HCT116 (cell line): Measurements from ENCODE around the gene TMEM63A. TPM values are rescaled to one million over a fixed set of nuclear protein-coding genes. Genes with fewer than 3 reads are reported as not detected.

Experiments
- ATAC-seq: fragments of 200-7000 bp; cut with Tn5 transposase; 2 replicates; pipeline ENCODE4 v1.9.1; 2020; ENCODE audit warnings: mild to moderate bottlenecking, moderate library complexity
- Bru-seq: library from RNA; stranded (reverse); fragments of 400-500 nt; gene quantifications from one replicate; lab custom pipeline; 2021; lab: Mats Ljungman, UMichigan
- BruChase-seq, 2 experiments: library from RNA; stranded (reverse); fragments of 400-500 nt; gene quantifications; one replicate each; lab custom pipeline; 2021; lab: Mats Ljungman, UMichigan
- BruUV-seq: library from RNA; stranded (reverse); fragments of 400-500 nt; replicated peaks from 2 replicates; lab custom pipeline; 2021; lab: Mats Ljungman, UMichigan
- CTCF ChIA-PET: fragments of 300-600 bp; sonication (Branson Sonifier 250); formaldehyde crosslinking; loops from one replicate; lab custom pipeline; 2021; ENCODE audit warnings: antibody characterized with exemption; lab: Charles Lee
- POLR2A ChIA-PET: fragments of 300-600, 350-600 bp; sonication (Branson Sonifier 250); formaldehyde crosslinking; loops from one replicate; lab custom pipeline; 2021; ENCODE audit warnings: antibody characterized with exemption; lab: Charles Lee
- RAD21 ChIA-PET, 2 experiments: fragments of 300-600 bp; sonication (Branson Sonifier 250); formaldehyde crosslinking; loops; one replicate each; lab custom pipeline; 2023; ENCODE audit warnings: low total read pairs in 2 of 2; ENCODE audit not compliant: uncharacterized antibody in 2 of 2, unreplicated experiment in 2 of 2, low non-redundant PET in 1 of 2; lab: Charles Lee
- DNase-seq: peaks from one replicate; pipeline ENCODE4 v3.0.0-alpha.2; 2010; ENCODE audit warnings: low read depth, low spot score
- H2AFZ ChIP-seq: fragments of 200-600 bp; shearing (Covaris generic), sonication (generic); 2 replicates; pipeline ENCODE4 v1.6.1; 2017; ENCODE audit warnings: low read depth, mixed run types, mixed read lengths, antibody characterized with exemption, low read length; ENCODE audit not compliant: poor library complexity, severe bottlenecking
- H3K27ac ChIP-seq: 2 replicates; pipeline ENCODE4 v1.5.1; 2012; ENCODE audit warnings: low read depth, low read length
- H3K27me3 ChIP-seq: fragments of 200-600 bp; sonication (generic); 2 replicates; pipeline ENCODE4 v1.6.1; 2016; ENCODE audit warnings: mixed run types, low read length, mixed read lengths; ENCODE audit not compliant: insufficient read depth
- H3K36me3 ChIP-seq, 2 experiments: fragments of 200-500 bp in 1 of 2; fragments of 200-600 bp in 1 of 2; sonication (Bioruptor generic) in 1 of 2; sonication (generic) in 1 of 2; 2 replicates each; pipeline versions ENCODE4 v1.5.1 to v1.6.1; 2014 to 2016; ENCODE audit warnings: low read length in 2 of 2, inconsistent platforms in 1 of 2, mixed read lengths in 1 of 2, mixed run types in 1 of 2; ENCODE audit not compliant: insufficient read depth in 2 of 2, control insufficient read depth in 1 of 2
- H3K4me1 ChIP-seq, 2 experiments: fragments of 200-600 bp in 1 of 2; sonication (generic) in 1 of 2; 2 replicates each; pipeline versions ENCODE4 v1.5.1 to v1.6.1; 2012 to 2017; ENCODE audit warnings: low read length in 2 of 2, inconsistent platforms in 1 of 2, mild to moderate bottlenecking in 1 of 2, mixed read lengths in 1 of 2, mixed run types in 1 of 2, moderate library complexity in 1 of 2; ENCODE audit not compliant: insufficient read depth in 2 of 2, control insufficient read depth in 1 of 2
- H3K4me2 ChIP-seq: fragments of 200-600 bp; sonication (generic); 2 replicates; pipeline ENCODE4 v1.6.1; 2017; ENCODE audit warnings: mixed run types, low read length, mixed read lengths
- H3K4me3 ChIP-seq, 2 experiments: fragments of 200-600 bp in 1 of 2; sonication (generic) in 1 of 2; replicated peaks in 1 of 2; 2 replicates each; pipeline ENCODE4 v1.5.1; 2011 to 2016; ENCODE audit warnings: low read length in 2 of 2, control low read depth in 1 of 2, low read depth in 1 of 2, mild to moderate bottlenecking in 1 of 2, mixed read lengths in 1 of 2, mixed run types in 1 of 2
- H3K79me2 ChIP-seq: fragments of 200-600 bp; sonication (generic); 2 replicates; pipeline ENCODE4 v1.6.1; 2017; ENCODE audit warnings: mild to moderate bottlenecking, mixed run types, low read length, moderate library complexity, mixed read lengths; ENCODE audit not compliant: insufficient read depth
- H3K9ac ChIP-seq: fragments of 200-600 bp; sonication (generic); 2 replicates; pipeline ENCODE4 v1.6.1; 2016; ENCODE audit warnings: low read length, mixed read lengths
- H3K9me2 ChIP-seq: fragments of 200-600 bp; sonication (generic), shearing (Covaris generic); 2 replicates; pipeline ENCODE4 v1.6.1; 2017; ENCODE audit warnings: mixed run types, mild to moderate bottlenecking, moderate library complexity; ENCODE audit not compliant: insufficient read depth
- H3K9me3 ChIP-seq, 2 experiments: fragments of 200-500 bp in 1 of 2; fragments of 200-600 bp in 1 of 2; sonication (Bioruptor generic) in 1 of 2; sonication (generic) in 1 of 2; 2 replicates each; pipeline ENCODE4 v1.6.1; 2014 to 2017; ENCODE audit warnings: low read length in 2 of 2, mixed read lengths in 2 of 2, inconsistent platforms in 1 of 2, low read depth in 1 of 2, mild to moderate bottlenecking in 1 of 2, mixed run types in 1 of 2, moderate library complexity in 1 of 2; ENCODE audit not compliant: control insufficient read depth in 1 of 2, insufficient read depth in 1 of 2
- H4K20me1 ChIP-seq: fragments of 200-600 bp; sonication (generic), shearing (Covaris generic); 2 replicates; pipeline ENCODE4 v1.6.1; 2017; ENCODE audit warnings: mixed run types, mild to moderate bottlenecking, moderate library complexity; ENCODE audit not compliant: insufficient read depth
- FOSL1 ChIP-seq: IDR thresholded peaks from 2 replicates; pipeline ENCODE4 v1.6.1; 2012; ENCODE audit warnings: low read depth
- POLR2A ChIP-seq: IDR thresholded peaks from 2 replicates; pipeline ENCODE4 v1.7.0; 2011; ENCODE audit warnings: borderline replicate concordance; ENCODE audit not compliant: insufficient read depth, insufficient read length; ENCODE audit errors: extremely low read depth
- POLR2AphosphoS5 ChIP-seq: IDR thresholded peaks from 2 replicates; pipeline ENCODE4 v1.6.1; 2011; ENCODE audit warnings: mild to moderate bottlenecking, low read depth, low read length, moderate library complexity
- SIN3A ChIP-seq: IDR thresholded peaks from 2 replicates; pipeline ENCODE4 v1.6.1; 2012; ENCODE audit warnings: low read depth
- TCF7L2 ChIP-seq: IDR thresholded peaks from 2 replicates; pipeline ENCODE4 v1.7.0; 2011; ENCODE audit warnings: borderline replicate concordance, inconsistent platforms; ENCODE audit not compliant: insufficient read depth, insufficient read length; ENCODE audit errors: extremely low read depth
- YY1 ChIP-seq: IDR thresholded peaks from 2 replicates; pipeline ENCODE4 v1.6.1; 2011; ENCODE audit warnings: low read length, low read depth, moderate library complexity, mild to moderate bottlenecking; ENCODE audit not compliant: insufficient replicate concordance; ENCODE audit errors: extremely low read depth
- intact Hi-C: fragments of 100-400 bp; cut with micrococcal nuclease; formaldehyde crosslinking; loops from 2 replicates; pipeline ENCODE4 v1.10.0; 2022
- long read RNA-seq: library from polyadenylated mRNA; unstranded; transcript quantifications from one replicate; pipeline ENCODE4 v2.0.0, GENCODE V29; 2021; ENCODE audit not compliant: unreplicated experiment
- polyA plus RNA-seq: library from polyadenylated mRNA; unstranded; fragments of >200 nt; gene quantifications from 2 replicates; pipeline ENCODE4 v1.2.1, GENCODE V29; 2012; ENCODE audit warnings: missing spikeins
- total RNA-seq: library from RNA; stranded (reverse); gene quantifications from one replicate; pipeline ENCODE4 v1.2.1, GENCODE V29; 2021; ENCODE audit not compliant: unreplicated experiment
- TF ChIP-seq, protein P1 (sequence below), 3 experiments: fragments of 200-600 bp in 1 of 3; sonication (generic) in 1 of 3; IDR thresholded peaks in 2 of 3; conservative IDR thresholded peaks in 1 of 3; 2 replicates each; pipeline ENCODE4 v1.5.1; 2012 to 2017; ENCODE audit warnings: low read depth in 2 of 3, low read length in 2 of 3, antibody characterized with exemption in 1 of 3, borderline replicate concordance in 1 of 3, control low read depth in 1 of 3, mild to moderate bottlenecking in 1 of 3, mixed read lengths in 1 of 3, mixed run types in 1 of 3, moderate library complexity in 1 of 3; ENCODE audit not compliant: insufficient read depth in 1 of 3

The TMEM63A gene
- 24.4 TPM for total RNA-seq
- polyA plus RNA-seq = 15.2 and 15.4 TPM in 2 replicates
- Bru-seq, nascent RNA = percentile 63 among the genes with signal in this experiment
- BruChase-seq, experiment 1, labeled RNA remaining after a 6-hour chase = percentile 67 among the genes with signal in this experiment
- percentile 72 among the genes with signal in this experiment for BruChase-seq, experiment 2, labeled RNA remaining after a 2-hour chase
- long read RNA-seq, partial matches to known transcripts = 8 of 14 reads
- long read RNA-seq, other reads (novel, unspliced or antisense) = 6 of 14 reads

DNA sequence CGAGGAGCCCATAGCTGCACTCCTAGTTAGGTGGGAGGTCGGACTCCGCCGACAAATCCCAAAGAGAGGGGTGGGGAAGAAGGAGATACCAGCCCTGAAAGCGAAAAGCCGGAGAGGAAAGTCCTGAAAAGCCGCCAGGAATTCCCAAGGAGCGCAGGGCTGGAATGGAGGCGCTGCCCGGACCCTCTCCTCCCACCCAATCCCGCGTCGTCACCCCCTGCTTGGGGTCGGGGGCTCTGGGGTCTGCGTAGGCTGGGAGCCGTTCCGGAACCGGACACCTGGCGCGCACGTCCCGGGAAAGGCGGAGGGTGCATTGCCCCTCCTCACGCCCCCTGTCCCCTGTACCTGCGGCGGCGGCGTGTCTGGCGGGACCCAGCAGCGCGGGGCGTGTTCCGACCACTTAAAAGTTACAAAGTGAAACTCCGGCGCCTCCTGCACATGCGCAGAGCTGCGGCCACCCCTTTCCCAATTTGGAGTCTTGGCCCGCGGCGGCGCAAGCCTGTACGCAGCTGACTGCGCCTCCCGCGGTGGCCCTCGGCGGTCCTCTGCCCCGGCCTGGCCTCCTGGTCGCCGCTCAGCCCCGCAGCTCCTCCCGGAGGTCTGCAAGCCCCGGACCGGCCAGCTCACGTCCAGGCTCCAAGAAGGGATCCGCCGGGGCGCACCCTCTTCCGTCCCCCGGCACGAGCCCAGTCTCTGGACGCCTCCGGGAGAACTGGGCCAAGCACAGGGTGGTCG lies at the start of gene TMEM63A:
Gene TMEM63A, minus strand, starts transcription at position 422 of the 735 bp plus-strand sequence. CDS start 4,800 bp downstream, outside the sequence.
- ChIA-PET CTCF (interaction anchor here (0.6 to 2.1 kb wide), 5 partner anchors 29 to 421 kb away, joined by 3 to 10 read pairs (median 4); no protein-coding TSS in a partner anchor), POLR2A (interaction anchor here (1.2 to 1.5 kb wide), 3 partner anchors 12 to 117 kb away, joined by 3 to 4 read pairs (median 3); partner anchors contain the start of genes SDE2 and SRP9), RAD21 (interaction anchor here in 1 of 2 experiments (1.8 kb wide), 1 partner anchor 104 kb away, joined by 5 read pairs; the partner anchor contains the start of gene SRP9)
- Histone ChIP-seq H3K9me2 (no peaks in the 10 kb centered on the region), H3K9me3 (no peaks in the 10 kb centered on the region), H2AFZ (peak within 1 kb of the TSS; percentile 61), H3K4me2 (peak within 1 kb of the TSS; percentile 99), H3K4me3 (peak within 1 kb of the TSS; percentile 80 to 83), H3K4me1 (peaks cover 31 to 46% of the 10 kb centered on the region in 2 experiments), H3K27ac (peak within 1 kb of the TSS; percentile 81), H4K20me1 (no peaks in the 10 kb centered on the region), H3K36me3 (no peaks in the 10 kb centered on the region; a peak in 1 of 4 replicates), H3K27me3 (no peaks in the 10 kb centered on the region), H3K79me2 (no peaks in the 10 kb centered on the region; the same call in 1 of the 2 replicates), H3K9ac (peak within 1 kb of the TSS; percentile 86)
- ATAC-seq (peak; percentile 79), DNase-seq (peak; percentile 64)
- intact Hi-C loops = loop anchor here (2.0 to 10.0 kb wide), 3 partner anchors 37 to 107 kb away; partner anchors contain the start of genes EPHX1 and SRP9
- BruUV-seq = TSS peak; percentile 51
- TF ChIP-seq POLR2A (peak; percentile 36), SIN3A (no peak), YY1 (peak; percentile 39), TCF7L2 (peak; percentile 7), POLR2AphosphoS5 (peak; percentile 89), FOSL1 (no peak)
- TF ChIP-seq, protein P1, sequence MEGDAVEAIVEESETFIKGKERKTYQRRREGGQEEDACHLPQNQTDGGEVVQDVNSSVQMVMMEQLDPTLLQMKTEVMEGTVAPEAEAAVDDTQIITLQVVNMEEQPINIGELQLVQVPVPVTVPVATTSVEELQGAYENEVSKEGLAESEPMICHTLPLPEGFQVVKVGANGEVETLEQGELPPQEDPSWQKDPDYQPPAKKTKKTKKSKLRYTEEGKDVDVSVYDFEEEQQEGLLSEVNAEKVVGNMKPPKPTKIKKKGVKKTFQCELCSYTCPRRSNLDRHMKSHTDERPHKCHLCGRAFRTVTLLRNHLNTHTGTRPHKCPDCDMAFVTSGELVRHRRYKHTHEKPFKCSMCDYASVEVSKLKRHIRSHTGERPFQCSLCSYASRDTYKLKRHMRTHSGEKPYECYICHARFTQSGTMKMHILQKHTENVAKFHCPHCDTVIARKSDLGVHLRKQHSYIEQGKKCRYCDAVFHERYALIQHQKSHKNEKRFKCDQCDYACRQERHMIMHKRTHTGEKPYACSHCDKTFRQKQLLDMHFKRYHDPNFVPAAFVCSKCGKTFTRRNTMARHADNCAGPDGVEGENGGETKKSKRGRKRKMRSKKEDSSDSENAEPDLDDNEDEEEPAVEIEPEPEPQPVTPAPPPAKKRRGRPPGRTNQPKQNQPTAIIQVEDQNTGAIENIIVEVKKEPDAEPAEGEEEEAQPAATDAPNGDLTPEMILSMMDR (IDR thresholded peaks at IDR 0.05 in 2 of 3, conservative IDR thresholded peaks at IDR 0.05 in 1 of 3; ENCODE audit: borderline replicate concordance in 1 of 3, insufficient read depth in 1 of 3, low read depth in 2 of 3, low read length in 2 of 3) = peak in 2 of 3 experiments; percentile 18 to 41; a peak in 3 of 6 replicates
